H1 (cell line): ENCODE data around the gene EWSR1. TPM values are rescaled to one million over a fixed set of nuclear protein-coding genes. Genes with fewer than 3 reads are reported as not detected.

Source experiments
- CTCF ChIA-PET: fragments of 300-600 bp; sonication (Branson Sonifier 250); formaldehyde crosslinking; loops from one replicate; lab custom pipeline; 2021; ENCODE audit not compliant: partially characterized antibody; lab: Charles Lee
- POLR2A ChIA-PET: fragments of 300-600 bp; sonication (Branson Sonifier 250); formaldehyde crosslinking; loops from one replicate; lab custom pipeline; 2021; ENCODE audit warnings: inconsistent platforms; ENCODE audit not compliant: partially characterized antibody; lab: Charles Lee
- DNase-seq, 2 experiments: peaks; one replicate each; pipeline versions ENCODE4 v3.0.0 to v3.0.0-alpha.2; 2010 to 2022; ENCODE audit warnings: low spot score in 2 of 2, low read depth in 1 of 2, mixed read lengths in 1 of 2
- FAIRE-seq: peaks from 2 replicates; lab custom pipeline; 2011; peaks lifted over from hg19 to GRCh38; lab: Jason Lieb, UNC
- H2AFZ ChIP-seq: 2 replicates; pipeline ENCODE4 v1.8.1; 2012; ENCODE audit warnings: low read length, inconsistent platforms
- H2AK5ac ChIP-seq: 2 replicates; pipeline ENCODE4 v1.6.1; 2013; ENCODE audit warnings: low read depth, low read length
- H2BK120ac ChIP-seq: replicated peaks from 2 replicates; pipeline ENCODE3; 2013; ENCODE audit warnings: low read depth, low read length, inconsistent platforms
- H2BK12ac ChIP-seq: 2 replicates; pipeline ENCODE4 v1.6.1; 2013; ENCODE audit warnings: low read depth, low read length
- H2BK15ac ChIP-seq: 2 replicates; pipeline ENCODE4 v1.6.1; 2013; ENCODE audit warnings: low read length
- H2BK20ac ChIP-seq: 2 replicates; pipeline ENCODE4 v1.6.1; 2013; ENCODE audit warnings: low read length
- H2BK5ac ChIP-seq: 2 replicates; pipeline ENCODE4 v1.6.1; 2013; ENCODE audit warnings: low read depth, low read length
- H3K14ac ChIP-seq: 2 replicates; pipeline ENCODE4 v1.6.1; 2013; ENCODE audit warnings: inconsistent platforms; ENCODE audit not compliant: insufficient read length
- H3K18ac ChIP-seq: 2 replicates; pipeline ENCODE4 v1.6.1; 2013; ENCODE audit warnings: low read length; ENCODE audit errors: extremely low read depth
- H3K23ac ChIP-seq: 2 replicates; pipeline ENCODE4 v1.6.1; 2013; ENCODE audit warnings: inconsistent platforms; ENCODE audit not compliant: insufficient read length
- H3K23me2 ChIP-seq: 2 replicates; pipeline ENCODE4 v1.6.1; 2013; ENCODE audit warnings: low read depth, low read length
- H3K27ac ChIP-seq: 2 replicates; pipeline ENCODE4 v1.6.1; 2011; ENCODE audit warnings: low read depth, low read length, inconsistent platforms
- H3K27me3 ChIP-seq, 4 experiments: replicated peaks in 1 of 4; 1 replicate in 1 of 4; 2 replicates in 3 of 4; pipeline versions ENCODE4 v1.6.1 to v1.8.1; 2011 to 2013; ENCODE audit warnings: low read length in 3 of 4, mild to moderate bottlenecking in 3 of 4, inconsistent platforms in 2 of 4, mixed read lengths in 2 of 4, moderate library complexity in 1 of 4; ENCODE audit not compliant: control insufficient read depth in 3 of 4, insufficient read depth in 3 of 4; ENCODE audit errors: extremely low read depth in 1 of 4
- H3K36me3 ChIP-seq, 4 experiments: 2 replicates each; pipeline versions ENCODE4 v1.6.1 to v1.8.1; 2011 to 2013; ENCODE audit warnings: mild to moderate bottlenecking in 4 of 4, low read length in 3 of 4, moderate library complexity in 2 of 4, control low read depth in 1 of 4, inconsistent platforms in 1 of 4; ENCODE audit not compliant: insufficient read depth in 4 of 4, control insufficient read depth in 2 of 4
- H3K4ac ChIP-seq: replicated peaks from 2 replicates; pipeline ENCODE3; 2013; ENCODE audit warnings: low read length, low read depth, mixed read lengths, inconsistent platforms; ENCODE audit not compliant: insufficient read length
- H3K4me1 ChIP-seq, 4 experiments: replicated peaks in 1 of 4; 1 replicate in 1 of 4; 2 replicates in 3 of 4; pipeline versions ENCODE4 v1.6.1 to v1.8.1; 2011 to 2013; ENCODE audit warnings: low read length in 3 of 4, inconsistent platforms in 2 of 4, mixed read lengths in 1 of 4; ENCODE audit not compliant: insufficient read depth in 4 of 4, control insufficient read depth in 3 of 4
- H3K4me2 ChIP-seq, 2 experiments: 2 replicates each; pipeline versions ENCODE4 v1.6.1 to v1.8.1; 2011 to 2013; ENCODE audit warnings: low read depth in 2 of 2, low read length in 2 of 2, control low read depth in 1 of 2, inconsistent platforms in 1 of 2, mild to moderate bottlenecking in 1 of 2; ENCODE audit not compliant: insufficient read depth in 1 of 2
- H3K4me3 ChIP-seq, 4 experiments: fragments of 200-600, 300-600 bp in 1 of 4; sonication (generic), shearing (Covaris generic), sonication (Bioruptor Twin) in 1 of 4; 2 replicates each; pipeline versions ENCODE4 v1.5.1 to v1.8.1; 2011 to 2016; ENCODE audit warnings: low read length in 4 of 4, low read depth in 3 of 4, control low read depth in 2 of 4, inconsistent platforms in 2 of 4, mild to moderate bottlenecking in 2 of 4, mixed read lengths in 1 of 4, moderate library complexity in 1 of 4; ENCODE audit not compliant: insufficient read depth in 2 of 4; ENCODE audit errors: extremely low read depth in 1 of 4
- H3K56ac ChIP-seq: replicated peaks from 2 replicates; pipeline ENCODE3; 2013; ENCODE audit warnings: low read depth, mild to moderate bottlenecking, mixed read lengths, low read length, inconsistent platforms; ENCODE audit not compliant: insufficient read length
- H3K79me1 ChIP-seq: 2 replicates; pipeline ENCODE4 v1.6.1; 2013; ENCODE audit warnings: low read depth, low read length, control low read depth
- H3K79me2 ChIP-seq, 2 experiments: 2 replicates each; pipeline versions ENCODE4 v1.6.1 to v1.8.1; 2012 to 2013; ENCODE audit warnings: low read length in 2 of 2, mild to moderate bottlenecking in 2 of 2, inconsistent platforms in 1 of 2; ENCODE audit not compliant: insufficient read depth in 2 of 2, control insufficient read depth in 1 of 2
- H3K9ac ChIP-seq, 4 experiments: replicated peaks in 1 of 4; 1 replicate in 1 of 4; 2 replicates in 3 of 4; pipeline versions ENCODE4 v1.6.1 to v1.8.1; 2011 to 2013; ENCODE audit warnings: low read depth in 3 of 4, low read length in 3 of 4, control low read depth in 2 of 4, mild to moderate bottlenecking in 2 of 4, moderate library complexity in 2 of 4, inconsistent platforms in 1 of 4; ENCODE audit errors: extremely low read depth in 1 of 4
- H3K9me3 ChIP-seq, 2 experiments: 2 replicates each; pipeline versions ENCODE4 v1.6.1 to v1.8.1; 2012 to 2013; ENCODE audit warnings: mild to moderate bottlenecking in 2 of 2, moderate library complexity in 2 of 2, control low read depth in 1 of 2, inconsistent platforms in 1 of 2, low read depth in 1 of 2, low read length in 1 of 2, mixed read lengths in 1 of 2; ENCODE audit not compliant: insufficient read depth in 2 of 2
- H4K20me1 ChIP-seq, 2 experiments: replicated peaks in 1 of 2; 2 replicates each; pipeline versions ENCODE3 to v1.8.1; 2011 to 2013; ENCODE audit warnings: inconsistent platforms in 2 of 2, low read length in 2 of 2, mild to moderate bottlenecking in 1 of 2; ENCODE audit not compliant: insufficient read depth in 2 of 2, control insufficient read depth in 1 of 2
- H4K5ac ChIP-seq: 2 replicates; pipeline ENCODE4 v1.6.1; 2013; ENCODE audit warnings: low read length, low read depth, mixed read lengths, inconsistent platforms; ENCODE audit not compliant: insufficient read length
- H4K8ac ChIP-seq: 2 replicates; pipeline ENCODE4 v1.8.0; 2013; ENCODE audit warnings: mild to moderate bottlenecking, moderate library complexity, low read length, inconsistent platforms; ENCODE audit not compliant: insufficient read depth; ENCODE audit errors: extremely low read depth
- H4K91ac ChIP-seq: replicated peaks from 2 replicates; pipeline ENCODE3; 2013; ENCODE audit warnings: low read length, mixed read lengths, inconsistent platforms; ENCODE audit not compliant: insufficient read length
- ATF3 ChIP-seq: IDR thresholded peaks from 2 replicates; pipeline ENCODE4 v1.6.1; 2011; ENCODE audit warnings: low read depth, mild to moderate bottlenecking, low read length; ENCODE audit not compliant: insufficient read depth
- CREB1 ChIP-seq: IDR thresholded peaks from 2 replicates; pipeline ENCODE4 v1.6.1; 2012; ENCODE audit warnings: inconsistent platforms
- RFX5 ChIP-seq: IDR thresholded peaks from 2 replicates; pipeline ENCODE4 v1.6.1; 2011; ENCODE audit warnings: low read depth, low read length, improper control_type of control experiment, borderline replicate concordance
- SIN3A ChIP-seq, 2 experiments: IDR thresholded peaks in 1 of 2; conservative IDR thresholded peaks in 1 of 2; 2 replicates each; pipeline ENCODE4 v1.6.1; 2011 to 2012; ENCODE audit warnings: low read length in 2 of 2, improper control_type of control experiment in 1 of 2, low read depth in 1 of 2, mild to moderate bottlenecking in 1 of 2
- SP2 ChIP-seq: IDR thresholded peaks from 2 replicates; pipeline ENCODE4 v1.6.1; 2012; ENCODE audit warnings: mild to moderate bottlenecking, low read length, inconsistent platforms
- ZNF274 ChIP-seq: IDR thresholded peaks from 2 replicates; pipeline ENCODE4 v1.7.0; 2012; ENCODE audit warnings: low read length, borderline replicate concordance; ENCODE audit errors: extremely low read depth
- WGBS, 2 experiments: shearing (Covaris generic) in 1 of 2; methylation state at CpG; one replicate each; pipeline versions ENCODE4 v1.1.6 to v1.1.7; 2013 to 2015; ENCODE audit warnings: low lambda C conversion rate in 2 of 2, mixed read lengths in 2 of 2, inconsistent platforms in 1 of 2, low coverage in 1 of 2, missing lambda C conversion rate in 1 of 2; ENCODE audit not compliant: insufficient replicate concordance in 2 of 2, insufficient coverage in 1 of 2, insufficient read length in 1 of 2; ENCODE audit errors: extremely low coverage in 1 of 2, missing lambda C conversion rate in 1 of 2; 5-methylcytosine and 5-hydroxymethylcytosine counted together
- polyA plus RNA-seq, 7 experiments: library from polyadenylated mRNA; depleted of rRNA in 3 of 7; stranded (reverse) in 5 of 7; unstranded in 2 of 7; fragments of >200 nt in 5 of 7; fragments of 200-250 nt in 2 of 7; gene quantifications; 1 replicate in 5 of 7; 2 replicates in 1 of 7; 4 replicates in 1 of 7; pipeline versions ENCODE4 v1.2.1 to v1.2.3, GENCODE V29; 2011 to 2013; ENCODE audit warnings: missing spikeins in 2 of 7, mixed read lengths in 2 of 7
- total RNA-seq: library from RNA; stranded (reverse); fragmentation: NEBNext Ultra II Directional; extraction: Animal tissue kit (Norgen Biotek cat#: 25700); gene quantifications from 2 replicates; pipeline ENCODE4 v1.2.1, GENCODE V29; 2021

The EWSR1 gene
- total and polyA plus RNA-seq, 2 of the 8 experiments (the other 6 are each of a cell fraction or from before 2014, with no cell fraction given): 387 to 930 TPM

DNA sequence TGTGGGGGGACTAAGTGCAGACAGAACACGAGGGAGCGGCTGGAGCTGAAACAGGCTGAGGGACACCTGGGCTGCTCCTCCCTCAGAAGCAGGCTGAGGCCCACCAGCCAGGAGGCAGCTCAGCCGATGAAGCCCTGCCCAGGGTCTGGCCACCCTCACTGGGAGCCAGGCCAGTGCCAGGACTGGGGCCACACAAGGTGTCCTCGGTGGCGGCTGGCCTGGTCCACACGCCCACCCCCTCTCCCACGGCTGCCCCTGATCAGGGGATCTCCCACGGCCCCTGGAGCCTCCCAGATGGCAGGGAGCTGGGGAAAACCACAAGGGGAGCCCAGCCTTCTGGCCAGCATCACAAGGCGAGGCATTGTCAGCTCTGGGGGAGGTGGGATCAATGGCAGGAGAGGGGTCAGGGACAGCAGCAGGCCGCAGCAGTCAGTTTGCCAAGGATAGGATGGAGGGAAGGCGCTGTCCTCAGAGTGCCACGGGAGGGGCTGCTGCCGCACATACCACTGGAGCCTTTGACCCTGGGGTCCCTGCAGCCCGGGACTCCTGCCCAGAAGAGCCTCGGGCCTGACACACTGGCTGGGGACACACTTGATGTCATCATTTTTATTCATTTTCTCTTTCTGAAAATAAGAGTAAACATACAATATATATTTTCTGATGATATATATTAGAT lies 59.2 kb downstream of the EWSR1 start:
- Histone ChIP-seq H3K4me2 (no peak overlapping the region), H4K5ac (no peak overlapping the region), H3K9ac (no peak overlapping the region), H3K56ac (no peak overlapping the region), H4K91ac (no peak overlapping the region), H2AFZ (no peak overlapping the region), H3K36me3 (peaks cover 4 to 11% (median 9%) of the 10 kb centered on the region in 4 experiments; a peak in 6 of 8 replicates), H3K14ac (no peak overlapping the region), H3K23ac (no peak overlapping the region), H2AK5ac (no peak overlapping the region), H2BK20ac (no peak overlapping the region), H2BK15ac (no peak overlapping the region), H2BK120ac (no peak overlapping the region), H3K4me3 (no peak overlapping the region), H3K79me2 (no peaks in the 10 kb centered on the region), H3K27me3 (no peaks in the 10 kb centered on the region), H2BK12ac (no peak overlapping the region), H3K23me2 (no peaks in the 10 kb centered on the region), H3K27ac (no peak overlapping the region), H2BK5ac (no peak overlapping the region), H4K20me1 (peaks cover 3 to 5% of the 10 kb centered on the region in 2 experiments), H3K79me1 (no peaks in the 10 kb centered on the region), H3K9me3 (no peaks in the 10 kb centered on the region), H3K4me1 (no peaks in the 10 kb centered on the region; a peak in 1 of 7 replicates), H3K4ac (no peak overlapping the region), H4K8ac (no peak overlapping the region), H3K18ac (no peak overlapping the region)
- DNase-seq (no peak), FAIRE-seq (no peak)
- ChIA-PET CTCF (interaction anchor here (0.6 to 3.1 kb wide), 10 partner anchors 10 to 53 kb away, joined by 3 to 14 read pairs (median 3); no protein-coding TSS in a partner anchor), POLR2A (interaction anchor here (1.0 to 1.6 kb wide), 3 partner anchors 21 to 49 kb away, joined by 3 read pairs; partner anchors contain the start of gene GAS2L1)
- TF ChIP-seq SIN3A (conservative IDR thresholded peaks at IDR 0.05 in 1 of 2, IDR thresholded peaks at IDR 0.05 in 1 of 2; ENCODE audit: low read depth in 1 of 2, low read length in 2 of 2) (no peak), SP2 (no peak), ZNF274 (no peak), CREB1 (no peak), ATF3 (no peak), RFX5 (no peak)
- WGBS, 2 experiments: 90% methylated on average over 15 of the region's 15 CpGs; no CpG with 5 or more reads in 1 of the 2 experiments
